A673 (cell line): ENCODE results near the gene TLR5. TPM values are rescaled to one million over a fixed set of nuclear protein-coding genes. Genes with fewer than 3 reads are reported as not detected.

Experiments
- BruUV-seq: library from RNA; stranded (reverse); fragments of 400-500 nt; replicated peaks from 2 replicates; lab custom pipeline; 2021; lab: Mats Ljungman, UMichigan
- CTCF ChIA-PET: fragments of 300-600 bp; sonication (Branson Sonifier 250); formaldehyde crosslinking; loops from one replicate; lab custom pipeline; 2022; ENCODE audit warnings: antibody characterized with exemption; lab: Charles Lee
- POLR2A ChIA-PET: fragments of 300-600 bp; sonication (Branson Sonifier 250); formaldehyde crosslinking; loops from one replicate; lab custom pipeline; 2022; ENCODE audit warnings: antibody characterized with exemption; ENCODE audit not compliant: low non-redundant PET; lab: Charles Lee
- DNase-seq: peaks from one replicate; pipeline ENCODE4 v3.0.0-alpha.2; 2015; ENCODE audit warnings: low spot score
- H3K27ac ChIP-seq: fragments of 200-600 bp; sonication (generic); 2 replicates; pipeline ENCODE4 v1.5.1; 2016; ENCODE audit warnings: mixed run types, low read depth, mild to moderate bottlenecking, mixed read lengths, antibody characterized with exemption, low read length; ENCODE audit not compliant: poor library complexity, severe bottlenecking
- H3K27me3 ChIP-seq: fragments of 200-600 bp; sonication (generic); replicated peaks from 2 replicates; pipeline ENCODE4 v1.6.1; 2017; ENCODE audit warnings: mixed run types, low read depth, mild to moderate bottlenecking, mixed read lengths, antibody characterized with exemption, low read length; ENCODE audit not compliant: insufficient read depth, poor library complexity
- H3K36me3 ChIP-seq: fragments of 200-600 bp; sonication (generic); 2 replicates; pipeline ENCODE4 v1.6.1; 2016; ENCODE audit warnings: mixed run types, mild to moderate bottlenecking, mixed read lengths, antibody characterized with exemption, low read length; ENCODE audit not compliant: insufficient read depth, poor library complexity, severe bottlenecking
- H3K4me1 ChIP-seq: fragments of 200-600 bp; sonication (generic); 2 replicates; pipeline ENCODE4 v1.6.1; 2017; ENCODE audit warnings: mixed run types, mild to moderate bottlenecking, mixed read lengths, antibody characterized with exemption, low read length; ENCODE audit not compliant: insufficient read depth, poor library complexity, severe bottlenecking
- H3K4me3 ChIP-seq: fragments of 200-600 bp; sonication (generic); 2 replicates; pipeline ENCODE4 v1.5.1; 2016; ENCODE audit warnings: low read depth, mixed run types, mild to moderate bottlenecking, mixed read lengths, low read length; ENCODE audit not compliant: poor library complexity, severe bottlenecking
- H3K9me3 ChIP-seq: fragments of 200-600 bp; sonication (generic); 2 replicates; pipeline ENCODE4 v1.6.1; 2016; ENCODE audit warnings: mixed run types, low read depth, mild to moderate bottlenecking, mixed read lengths, antibody characterized with exemption, low read length; ENCODE audit not compliant: poor library complexity, severe bottlenecking
- EZH2 ChIP-seq: fragments of 200-600 bp; sonication (generic); IDR thresholded peaks from 2 replicates; pipeline ENCODE4 v1.6.1; 2017; ENCODE audit warnings: borderline replicate concordance, low read depth, mild to moderate bottlenecking, mixed read lengths, antibody characterized with exemption, low read length; ENCODE audit not compliant: poor library complexity, severe bottlenecking
- intact Hi-C: fragments of 100-400 bp; cut with micrococcal nuclease; formaldehyde crosslinking; loops from one replicate; pipeline ENCODE4 v1.10.0; 2022; ENCODE audit not compliant: unreplicated experiment
- total RNA-seq: library from RNA; stranded (reverse); gene quantifications from 2 replicates; pipeline ENCODE4 v1.2.3, GENCODE V29; 2021
- TF ChIP-seq, protein P1 (sequence below): fragments of 300-800, 200-600 bp; sonication (generic); conservative IDR thresholded peaks from 2 replicates; pipeline ENCODE4 v1.5.1; 2017; ENCODE audit warnings: low read depth, mild to moderate bottlenecking, antibody characterized with exemption, low read length, moderate library complexity, mixed read lengths

TLR5 gene
- total RNA-seq, 1 experiment from 2014 or later = 0.95 TPM

DNA sequence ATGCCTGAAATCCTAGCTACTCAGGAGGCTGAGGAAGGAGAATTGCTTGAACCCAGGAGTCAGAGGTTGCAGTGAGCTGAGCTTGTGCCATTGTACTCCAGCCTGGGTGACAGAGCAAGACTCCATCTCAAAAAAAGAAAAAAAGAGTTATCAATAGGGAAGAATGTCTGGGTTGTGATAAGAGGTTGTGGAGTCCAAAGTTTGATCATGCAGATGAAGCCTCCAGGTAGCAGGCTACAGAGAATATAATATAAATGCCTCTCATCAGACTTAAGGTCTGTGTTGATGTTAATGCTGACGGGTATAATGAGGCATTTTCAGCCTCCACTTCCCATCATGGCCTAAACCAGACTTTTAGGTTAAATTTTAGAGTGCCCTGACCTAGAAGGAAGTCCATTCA, 24.6 kb downstream of the TLR5 start:
- Histone ChIP-seq H3K4me1 (no peaks in the 10 kb centered on the region), H3K27me3 (no peaks in the 10 kb centered on the region), H3K4me3 (no peak overlapping the region), H3K36me3 (no peaks in the 10 kb centered on the region), H3K27ac (no peak overlapping the region), H3K9me3 (no peaks in the 10 kb centered on the region)
- POLR2A ChIA-PET = no interaction called here
- TF ChIP-seq, protein P1, sequence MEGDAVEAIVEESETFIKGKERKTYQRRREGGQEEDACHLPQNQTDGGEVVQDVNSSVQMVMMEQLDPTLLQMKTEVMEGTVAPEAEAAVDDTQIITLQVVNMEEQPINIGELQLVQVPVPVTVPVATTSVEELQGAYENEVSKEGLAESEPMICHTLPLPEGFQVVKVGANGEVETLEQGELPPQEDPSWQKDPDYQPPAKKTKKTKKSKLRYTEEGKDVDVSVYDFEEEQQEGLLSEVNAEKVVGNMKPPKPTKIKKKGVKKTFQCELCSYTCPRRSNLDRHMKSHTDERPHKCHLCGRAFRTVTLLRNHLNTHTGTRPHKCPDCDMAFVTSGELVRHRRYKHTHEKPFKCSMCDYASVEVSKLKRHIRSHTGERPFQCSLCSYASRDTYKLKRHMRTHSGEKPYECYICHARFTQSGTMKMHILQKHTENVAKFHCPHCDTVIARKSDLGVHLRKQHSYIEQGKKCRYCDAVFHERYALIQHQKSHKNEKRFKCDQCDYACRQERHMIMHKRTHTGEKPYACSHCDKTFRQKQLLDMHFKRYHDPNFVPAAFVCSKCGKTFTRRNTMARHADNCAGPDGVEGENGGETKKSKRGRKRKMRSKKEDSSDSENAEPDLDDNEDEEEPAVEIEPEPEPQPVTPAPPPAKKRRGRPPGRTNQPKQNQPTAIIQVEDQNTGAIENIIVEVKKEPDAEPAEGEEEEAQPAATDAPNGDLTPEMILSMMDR = no peak
- TF ChIP-seq EZH2 = no peak
- CTCF ChIA-PET = no interaction called here
- DNase-seq = no peak
- intact Hi-C loops = no loop called here
- no TSS peak for BruUV-seq

DNA sequence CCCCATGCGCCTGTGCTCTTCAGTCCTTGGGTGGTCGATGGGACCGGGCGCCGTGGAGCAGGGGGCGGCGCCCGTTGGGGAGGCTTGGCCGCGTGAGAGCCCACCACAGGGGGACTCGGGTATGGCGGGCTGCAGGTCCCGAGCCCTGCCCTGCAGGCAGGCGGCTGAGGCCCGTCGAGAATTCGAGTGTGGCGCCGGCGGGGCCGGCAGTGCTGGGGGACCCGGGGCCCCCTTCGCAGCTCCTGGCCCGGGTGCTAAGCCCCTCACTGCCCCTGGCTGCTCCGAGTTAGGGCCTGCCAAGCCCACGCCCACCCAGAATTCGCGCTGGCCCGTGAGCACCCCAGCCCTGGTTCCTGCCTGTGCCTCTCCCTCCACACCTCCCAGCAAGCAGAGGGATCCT, 26.1 kb downstream of the TLR5 start:
- no peaks in the 10 kb centered on the region for H3K9me3 ChIP-seq
- no peak overlapping the region for H3K27ac ChIP-seq
- TF ChIP-seq, protein P1 = no peak
- TF ChIP-seq EZH2 = no peak
- no TSS peak for BruUV-seq
- ChIA-PET POLR2A (no interaction called here), CTCF (no interaction called here)
- no peaks in the 10 kb centered on the region for H3K27me3 ChIP-seq
- no peaks in the 10 kb centered on the region for H3K36me3 ChIP-seq
- H3K4me1 ChIP-seq = no peaks in the 10 kb centered on the region
- no peak for DNase-seq
- intact Hi-C loops = no loop called here
- H3K4me3 ChIP-seq = no peak overlapping the region

DNA sequence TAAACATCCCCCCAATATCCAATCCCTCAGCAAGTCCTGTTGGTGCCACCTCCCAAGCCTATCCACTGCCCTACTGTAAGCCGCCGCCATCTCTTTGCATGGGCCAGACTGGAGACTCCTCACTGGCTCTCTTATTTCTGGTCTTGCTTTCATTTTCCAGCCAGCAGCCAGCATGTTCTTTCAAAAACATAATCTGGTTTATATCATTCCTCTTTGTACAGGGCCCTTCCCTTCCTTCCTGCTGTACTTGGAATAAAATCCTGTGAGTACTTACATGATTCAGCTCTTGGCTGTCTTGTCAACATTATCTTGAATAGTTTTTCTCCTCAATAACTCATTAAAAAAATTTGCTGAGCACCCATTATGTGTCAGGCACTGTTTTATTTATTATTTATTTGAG, 28.2 kb downstream of the TLR5 start:
- no peak for TF ChIP-seq EZH2
- TF ChIP-seq, protein P1 = no peak
- BruUV-seq = no TSS peak
- H3K27me3 ChIP-seq = no peaks in the 10 kb centered on the region
- no peak overlapping the region for H3K4me3 ChIP-seq
- no peak overlapping the region for H3K27ac ChIP-seq
- H3K36me3 ChIP-seq = no peaks in the 10 kb centered on the region
- no peaks in the 10 kb centered on the region for H3K9me3 ChIP-seq
- POLR2A ChIA-PET = no interaction called here
- CTCF ChIA-PET = no interaction called here
- H3K4me1 ChIP-seq = no peaks in the 10 kb centered on the region
- intact Hi-C loops = no loop called here
- no peak for DNase-seq
